Adrenal gland (tissue), 5 donors: ENCODE measurements around the gene HPS4.

Experiments
- CTCF ChIP-seq, 6 experiments: fragments of 450-650 bp in 4 of 6; fragments of 200-600 bp in 2 of 6; sonication (generic) in 1 of 6; IDR thresholded peaks; 1 replicate in 5 of 6; 2 replicates in 1 of 6; pipeline versions ENCODE4 v1.5.1 to v1.8.0; 2016 to 2021; ENCODE audit warnings: antibody characterized with exemption in 6 of 6, mild to moderate bottlenecking in 2 of 6, moderate library complexity in 1 of 6
- POLR2A ChIP-seq, 2 donors: fragments of 450-650 bp; IDR thresholded peaks; one replicate each; pipeline ENCODE4 v1.6.1; 2017; ENCODE audit warnings: antibody characterized with exemption in 2 of 2, mild to moderate bottlenecking in 2 of 2, moderate library complexity in 1 of 2
- donor health status: DM: no; HTN: no; CAD: no.

GRCh38 chr22:26517429-26517828 is 33.8 kb upstream of the HPS4 start:
- no peak for TF ChIP-seq CTCF (IDR thresholded peaks at IDR 0.05)
- no peak for TF ChIP-seq POLR2A (IDR thresholded peaks at IDR 0.05)
